Activated CD8-positive, alpha-beta memory T cell treated with anti-CD3 and anti-CD28 coated beads, Interleukin-2, amount 50 U/mL, for 1 hour (primary cell): Measurements from ENCODE around the gene RXFP3.
"Not testable (repeated sequence)": the region's sequence is repeated elsewhere in the genome, so short reads cannot be mapped to it uniquely, and the experiment has no call there.

Experiments
- DNase-seq: peaks from one replicate; pipeline ENCODE4 v3.0.0-alpha.2; 2020; ENCODE audit errors: extremely low read depth

RXFP3 gene

DNA sequence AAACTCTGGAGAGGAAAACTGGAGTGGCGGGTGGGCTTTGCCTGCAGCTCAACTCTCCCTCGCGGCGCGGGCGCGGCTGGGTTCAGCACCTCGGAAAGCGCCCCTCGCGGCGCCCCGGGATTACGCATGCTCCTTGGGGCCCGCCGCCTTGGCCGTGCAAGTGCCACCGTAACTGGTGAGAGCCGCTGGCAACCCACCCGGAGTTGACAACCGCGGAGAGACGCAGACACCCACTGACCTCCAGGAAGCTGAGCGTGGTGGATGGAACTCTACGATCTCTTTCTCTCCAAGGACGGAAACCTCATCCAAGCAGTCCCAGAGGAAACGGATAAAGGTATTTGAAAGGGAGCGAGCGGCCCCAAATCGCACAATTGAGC lies 194 bp upstream of the RXFP3 start:
- DNase-seq, result no peak

DNA sequence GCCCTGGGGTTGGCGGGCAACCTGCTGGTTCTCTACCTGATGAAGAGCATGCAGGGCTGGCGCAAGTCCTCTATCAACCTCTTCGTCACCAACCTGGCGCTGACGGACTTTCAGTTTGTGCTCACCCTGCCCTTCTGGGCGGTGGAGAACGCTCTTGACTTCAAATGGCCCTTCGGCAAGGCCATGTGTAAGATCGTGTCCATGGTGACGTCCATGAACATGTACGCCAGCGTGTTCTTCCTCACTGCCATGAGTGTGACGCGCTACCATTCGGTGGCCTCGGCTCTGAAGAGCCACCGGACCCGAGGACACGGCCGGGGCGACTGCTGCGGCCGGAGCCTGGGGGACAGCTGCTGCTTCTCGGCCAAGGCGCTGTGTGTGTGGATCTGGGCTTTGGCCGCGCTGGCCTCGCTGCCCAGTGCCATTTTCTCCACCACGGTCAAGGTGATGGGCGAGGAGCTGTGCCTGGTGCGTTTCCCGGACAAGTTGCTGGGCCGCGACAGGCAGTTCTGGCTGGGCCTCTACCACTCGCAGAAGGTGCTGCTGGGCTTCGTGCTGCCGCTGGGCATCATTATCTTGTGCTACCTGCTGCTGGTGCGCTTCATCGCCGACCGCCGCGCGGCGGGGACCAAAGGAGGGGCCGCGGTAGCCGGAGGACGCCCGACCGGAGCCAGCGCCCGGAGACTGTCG lies 976 bp downstream of the RXFP3 start:
- DNase-seq, result no peak

- no peak for DNase-seq
These were observed 1.7 kb downstream of the RXFP3 start for GRCh38 chr5:33937707-33938506.

DNA sequence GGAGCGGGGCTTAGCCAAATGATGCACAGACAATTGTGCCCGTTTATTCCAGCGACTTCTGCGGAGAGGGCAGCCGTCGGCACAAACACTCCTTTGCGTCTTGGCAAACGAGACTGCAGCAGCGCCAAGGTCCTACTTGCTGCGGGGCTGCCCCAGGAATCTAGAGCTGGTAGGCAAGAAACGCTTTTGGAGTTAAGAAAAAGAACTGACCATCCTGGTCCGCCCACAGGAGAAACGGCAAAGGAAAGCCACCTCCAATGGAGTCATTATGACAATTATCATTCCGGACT lies 2.3 kb downstream of the RXFP3 start:
- DNase-seq, result no peak

GRCh38 chr5:33938881-33939280 lies 2.7 kb downstream of the RXFP3 start:
- DNase-seq, result no peak

DNA sequence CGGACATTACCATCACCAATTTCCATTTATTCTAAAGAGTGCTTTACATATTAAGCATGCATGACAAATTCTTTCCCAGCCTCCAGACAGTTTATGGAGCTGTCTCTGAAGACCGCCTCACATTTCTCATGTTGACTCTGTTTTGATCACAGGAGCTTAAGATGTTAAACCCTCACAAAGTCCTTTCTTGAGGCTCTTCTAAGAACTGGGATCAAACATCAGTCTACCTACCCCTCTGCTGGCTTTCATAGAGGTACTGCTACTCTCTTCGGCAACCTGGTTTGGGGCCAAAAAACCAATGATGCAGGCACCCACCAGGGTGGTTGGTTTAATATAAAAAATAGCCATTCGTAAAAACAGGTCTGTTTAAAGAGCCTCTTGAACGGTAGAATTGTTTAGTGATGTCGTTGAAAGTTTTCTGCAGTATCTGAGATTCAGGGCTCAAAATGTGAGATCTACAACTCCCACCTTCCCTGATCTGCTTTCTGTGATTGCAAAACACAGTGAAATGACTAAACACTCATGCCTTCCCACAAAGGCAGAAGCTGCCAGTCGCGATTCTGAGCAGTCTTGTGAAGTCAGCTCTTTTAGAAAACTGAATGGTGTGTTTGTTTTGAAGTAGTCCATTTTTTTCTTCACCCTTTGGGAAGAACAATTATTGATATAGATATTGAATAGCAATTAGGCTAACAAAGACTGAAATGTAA lies 3.5 kb downstream of the RXFP3 start:
- no peak for DNase-seq

GRCh38 chr5:33941090-33941489 lies 4.9 kb downstream of the RXFP3 start:
- DNase-seq, result no peak

DNA sequence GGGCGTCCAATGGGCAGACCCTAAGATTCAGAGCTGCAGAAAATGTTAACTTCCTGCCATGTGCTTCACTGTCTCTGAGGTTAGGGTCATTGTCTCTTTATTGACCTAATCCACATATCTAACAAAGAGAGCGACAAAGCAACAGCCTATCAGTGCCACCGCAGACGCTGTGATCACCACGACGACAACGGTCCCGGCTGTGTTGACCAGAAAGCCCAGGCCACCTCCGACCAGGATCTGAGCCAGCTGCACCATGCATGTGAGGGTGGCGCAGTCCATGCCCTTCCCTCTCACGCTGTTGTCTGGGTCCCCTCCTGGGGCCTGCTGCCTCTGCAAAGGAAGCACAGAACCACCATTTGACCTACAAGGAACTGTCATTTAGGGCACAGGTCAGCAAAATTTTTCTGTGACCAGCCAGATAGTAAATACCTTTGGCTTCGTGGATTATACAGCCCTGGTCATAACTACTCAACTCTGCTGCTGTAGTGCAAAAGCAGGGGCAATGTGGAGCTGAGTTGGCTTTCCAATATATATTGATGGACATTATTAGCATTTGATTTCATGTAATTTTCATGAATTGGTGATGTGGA lies 8.5 kb downstream of the RXFP3 start:
- no peak for DNase-seq

GRCh38 chr5:33952175-33952574 lies 16.0 kb downstream of the RXFP3 start:
- not testable (repeated sequence) for DNase-seq

- no peak for DNase-seq
These were observed 21.5 kb downstream of the RXFP3 start for GRCh38 chr5:33957577-33958150.

- no peak for DNase-seq
These were observed 22.0 kb downstream of the RXFP3 start for GRCh38 chr5:33958176-33958575.

DNA sequence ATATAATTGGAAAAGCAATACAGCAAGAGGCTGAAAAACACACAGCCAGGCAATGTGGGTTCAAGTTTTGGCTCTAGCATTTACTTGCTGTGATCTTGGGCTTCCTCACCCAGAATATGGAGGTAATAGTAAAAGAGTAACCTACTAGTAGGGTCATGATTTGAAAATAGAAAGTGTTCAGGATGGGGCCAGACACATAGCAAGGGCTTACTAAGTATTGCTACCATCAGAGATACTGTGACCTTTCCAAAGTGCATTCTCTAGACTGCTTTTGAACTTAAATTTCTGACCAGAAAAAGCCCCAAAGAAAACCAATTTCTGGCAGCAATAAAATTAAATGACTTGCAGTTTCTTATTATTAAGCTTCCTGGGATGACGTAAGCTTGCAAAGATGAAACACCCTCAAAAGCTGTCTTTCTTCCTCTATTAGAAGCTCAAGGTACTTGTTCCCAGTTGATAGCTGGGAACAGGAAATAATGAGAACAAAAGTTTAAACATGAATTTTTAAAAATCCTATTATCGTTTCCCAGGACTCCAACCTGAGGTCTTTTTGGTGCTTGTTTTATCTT lies 28.0 kb downstream of the RXFP3 start:
- DNase-seq, result no peak

DNA sequence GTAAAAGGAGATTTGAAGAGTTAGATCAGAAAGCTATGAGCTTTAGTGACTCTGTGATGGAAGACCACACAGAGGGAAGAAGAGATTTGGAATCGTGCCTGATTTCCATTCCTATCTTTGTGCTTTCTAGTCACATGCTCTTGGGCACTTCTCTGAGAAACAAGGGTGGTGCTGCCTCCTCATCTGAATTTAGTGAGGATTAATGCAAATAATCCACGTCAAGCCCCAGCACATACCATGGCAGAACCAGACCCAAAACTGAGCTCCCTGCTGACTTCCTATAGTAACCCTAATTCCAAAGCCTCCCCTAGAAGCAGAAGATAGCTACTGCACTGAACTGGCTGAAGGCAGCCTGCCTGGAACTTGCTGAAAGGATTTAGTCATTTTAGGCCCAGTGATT lies 30.6 kb downstream of the RXFP3 start:
- no peak for DNase-seq

GRCh38 chr5:33968211-33969005 lies 32.2 kb downstream of the RXFP3 start:
- DNase-seq, result no peak

- DNase-seq, result no peak
These were observed 33.6 kb downstream of the RXFP3 start for GRCh38 chr5:33969572-33970452.

DNA sequence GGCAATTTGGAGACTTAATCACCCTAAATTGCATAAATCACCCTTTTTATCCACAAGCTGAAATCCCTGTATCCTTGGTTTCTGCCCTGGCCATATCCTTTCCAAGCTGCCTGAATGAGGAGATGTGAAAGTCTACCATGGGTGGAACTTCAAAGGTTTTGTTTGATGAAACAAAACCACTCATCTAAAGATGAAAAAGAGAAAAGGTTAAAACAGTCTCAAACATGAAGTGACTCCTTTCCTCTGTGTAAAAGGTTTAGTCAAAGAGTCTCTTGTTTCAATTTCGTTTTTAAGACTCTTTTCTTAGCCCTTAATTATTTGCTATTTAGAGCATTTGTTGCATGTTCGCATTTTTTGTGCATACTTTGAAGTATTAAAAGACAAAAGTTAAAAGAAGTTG lies 37.1 kb downstream of the RXFP3 start:
- no peak for DNase-seq

DNA sequence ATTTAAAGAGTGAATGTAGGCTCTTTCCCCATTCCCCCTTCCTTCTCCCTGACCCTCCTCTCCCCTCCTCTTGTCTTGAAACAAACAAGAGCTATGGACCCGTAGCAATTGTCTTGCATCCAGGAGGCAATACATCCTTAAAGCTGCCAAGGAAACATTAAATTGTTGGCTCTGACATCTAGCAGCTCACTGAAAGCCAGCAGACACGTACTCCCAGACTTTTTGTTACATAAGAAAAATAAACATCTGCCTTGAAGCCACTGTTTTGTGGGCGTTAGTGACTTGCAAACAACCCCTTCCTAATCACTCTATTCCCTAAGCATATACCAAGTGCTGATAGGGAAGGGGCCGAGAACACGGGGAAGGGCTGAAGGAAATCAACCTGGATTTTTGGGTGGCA lies 39.7 kb downstream of the RXFP3 start:
- DNase-seq, result no peak

- no peak for DNase-seq
These were observed 40.1 kb downstream of the RXFP3 start for GRCh38 chr5:33976307-33976706.

DNA sequence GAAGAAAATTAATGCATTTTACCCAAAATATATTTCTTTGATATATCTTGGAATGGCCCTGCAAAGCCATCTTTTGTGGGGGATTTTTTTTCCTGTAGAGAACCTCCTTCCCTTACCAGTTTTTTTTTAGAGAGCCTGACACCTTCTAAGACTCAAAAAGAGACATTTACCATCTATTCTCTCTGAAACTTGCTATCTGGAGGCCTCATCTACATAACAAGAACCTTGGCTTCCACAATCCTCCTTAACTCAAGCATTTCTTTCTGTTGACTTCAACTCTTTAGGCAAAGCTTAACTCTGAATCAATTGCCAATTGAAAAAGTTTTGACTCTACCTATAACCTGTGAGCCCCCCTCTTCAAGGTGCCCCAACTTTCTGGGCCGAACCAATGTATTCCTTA lies 42.1 kb downstream of the RXFP3 start:
- DNase-seq, result no peak

- no peak for DNase-seq
These were observed 43.8 kb downstream of the RXFP3 start for GRCh38 chr5:33980030-33980429.
